Stimulated activated naive CD8-positive, alpha-beta T cell treated with anti-CD3 and anti-CD28 coated beads, Interleukin-15, amount 100 ng/mL, for 72 hours (primary cell): ENCODE measurements around the gene PEX5L.
A peak's percentile ranks its signal among the peaks of the same experiment; 100 is the strongest.
"Not testable (repeated sequence)": the region's sequence is repeated elsewhere in the genome, so short reads cannot be mapped to it uniquely, and the experiment has no call there.

Experiments used
- ATAC-seq: fragments of 150-1000 bp; cut with Tn5 transposase; 2 replicates; pipeline ENCODE4 v1.10.0; 2021; ENCODE audit warnings: mild to moderate bottlenecking, moderate library complexity
- DNase-seq, 2 donors: peaks; one replicate each; pipeline ENCODE4 v3.0.0; 2021 to 2022
- H3K27ac Mint-ChIP-seq, 2 donors: one replicate each; pipeline ENCODE4 v1.8.0; 2022; ENCODE audit warnings: mild to moderate bottlenecking in 2 of 2, mixed read lengths in 2 of 2, moderate library complexity in 2 of 2
- H3K27me3 Mint-ChIP-seq: one replicate; pipeline ENCODE4 v1.8.0; 2022; ENCODE audit warnings: mixed read lengths
- H3K4me1 Mint-ChIP-seq: one replicate; pipeline ENCODE4 v1.8.0; 2022; ENCODE audit warnings: mild to moderate bottlenecking, mixed read lengths
- H3K4me3 Mint-ChIP-seq, 2 donors: one replicate each; pipeline ENCODE4 v1.8.0; 2022; ENCODE audit warnings: mild to moderate bottlenecking in 2 of 2, mixed read lengths in 2 of 2, moderate library complexity in 1 of 2
- H3K9me3 Mint-ChIP-seq, 2 donors: one replicate each; pipeline ENCODE4 v1.8.0; 2022; ENCODE audit warnings: mixed read lengths in 2 of 2

Gene PEX5L

DNA sequence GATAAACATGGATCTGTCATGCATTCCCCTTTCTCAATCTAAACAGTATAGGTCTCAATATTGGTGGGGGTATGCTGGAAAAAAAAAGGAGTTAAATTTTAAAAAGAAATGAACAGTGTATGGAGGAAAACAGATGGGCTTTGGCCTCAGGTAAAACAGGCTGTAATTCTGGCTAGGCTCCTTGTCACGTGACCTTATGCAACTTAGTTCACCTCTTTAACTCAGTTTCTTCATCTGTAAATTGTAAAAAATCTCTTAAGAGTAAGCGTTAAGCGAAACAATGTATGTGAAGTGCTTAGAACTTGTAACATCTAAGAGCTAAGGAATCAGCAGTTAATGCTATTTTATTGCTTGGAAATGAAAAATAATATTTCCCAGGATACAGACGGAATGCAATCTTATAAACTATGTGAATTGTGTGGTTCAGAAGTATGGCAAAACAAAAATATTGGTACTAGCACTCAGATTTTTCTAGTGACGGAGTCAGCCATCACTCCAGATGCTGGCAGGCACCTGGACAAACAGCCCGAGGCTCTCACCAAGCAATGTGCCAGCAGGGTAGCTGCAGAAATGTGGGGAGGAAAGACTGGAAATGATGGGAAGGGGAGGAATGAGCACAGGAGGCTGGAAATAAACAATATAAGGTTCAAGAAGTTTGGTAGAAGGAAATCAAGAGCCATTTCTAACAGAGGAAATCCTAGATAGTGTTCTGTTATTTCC, 211.1 kb downstream of the PEX5L start:
- Mint-ChIP-seq H3K4me3 (no peak overlapping the region), H3K9me3 (no peaks in the 10 kb centered on the region), H3K27me3 (no peaks in the 10 kb centered on the region), H3K4me1 (no peaks in the 10 kb centered on the region), H3K27ac (peak overlapping the region in 1 of 2 donors; percentile 16)
- DNase-seq: no peak
- ATAC-seq: no peak

DNA sequence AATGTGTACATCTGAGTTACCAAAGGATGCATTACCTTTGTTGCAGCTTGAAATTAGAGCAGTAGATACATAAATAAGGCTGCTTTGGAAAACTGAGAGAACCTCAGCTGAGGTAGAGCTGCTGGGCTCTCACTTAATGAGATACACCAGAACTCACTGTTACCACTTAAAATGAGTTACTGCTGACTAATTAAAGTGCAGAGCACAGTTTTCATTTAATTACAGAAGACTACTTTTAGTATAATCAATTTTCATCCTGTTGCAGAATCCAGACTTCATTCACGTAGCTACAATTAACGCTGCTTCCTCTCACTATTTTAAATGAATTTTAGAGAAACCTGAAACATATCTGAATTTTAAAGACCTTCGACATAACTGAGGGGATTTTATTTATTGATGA, 214.4 kb downstream of the PEX5L start:
- Mint-ChIP-seq H3K4me3 (no peak overlapping the region), H3K27ac (no peak overlapping the region), H3K27me3 (no peaks in the 10 kb centered on the region), H3K4me1 (no peaks in the 10 kb centered on the region), H3K9me3 (no peaks in the 10 kb centered on the region)
- DNase-seq: no peak
- no peak for ATAC-seq

DNA sequence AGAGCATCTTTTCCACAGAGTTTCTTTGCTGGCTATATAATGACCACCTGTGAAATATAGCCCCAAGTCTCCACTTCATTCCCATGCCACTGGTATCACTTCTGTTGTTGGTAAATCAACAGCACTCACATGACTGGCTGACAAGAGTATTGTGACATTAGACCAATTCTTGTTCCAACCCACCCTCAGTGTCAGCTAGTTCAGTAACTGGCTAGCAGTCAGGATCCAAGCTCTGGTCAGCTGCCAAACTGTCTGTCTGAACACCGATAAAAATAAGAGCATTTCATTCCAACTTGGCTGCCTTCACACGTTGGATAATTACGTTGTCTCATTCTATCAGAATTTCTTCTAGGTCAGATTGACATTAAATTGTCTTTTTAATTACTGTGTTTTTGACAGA, 217.4 kb downstream of the PEX5L start:
- no peak overlapping the region for H3K4me3 Mint-ChIP-seq
- H3K27ac Mint-ChIP-seq: no peak overlapping the region
- H3K27me3 Mint-ChIP-seq: no peaks in the 10 kb centered on the region
- H3K9me3 Mint-ChIP-seq: no peaks in the 10 kb centered on the region
- ATAC-seq (no peak), DNase-seq (no peak)
- H3K4me1 Mint-ChIP-seq: no peaks in the 10 kb centered on the region

DNA sequence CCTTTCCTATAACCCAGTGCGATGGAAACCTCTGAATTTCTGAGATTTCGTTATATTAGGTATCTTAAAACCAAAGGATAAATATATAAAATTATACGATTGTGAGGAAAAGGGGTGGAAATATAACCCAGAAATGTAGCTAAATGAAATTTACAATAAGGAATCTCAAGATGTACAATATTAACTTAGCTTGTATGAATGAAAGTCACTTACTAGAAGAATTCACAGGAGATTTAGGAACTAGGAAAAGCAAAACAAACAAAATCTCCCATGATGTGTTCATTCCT, 224.7 kb downstream of the PEX5L start:
- no peaks in the 10 kb centered on the region for H3K27me3 Mint-ChIP-seq
- H3K27ac Mint-ChIP-seq: no peak overlapping the region
- no peaks in the 10 kb centered on the region for H3K4me1 Mint-ChIP-seq
- no peak for DNase-seq
- H3K4me3 Mint-ChIP-seq: no peak overlapping the region
- ATAC-seq: no peak
- H3K9me3 Mint-ChIP-seq: no peaks in the 10 kb centered on the region

DNA sequence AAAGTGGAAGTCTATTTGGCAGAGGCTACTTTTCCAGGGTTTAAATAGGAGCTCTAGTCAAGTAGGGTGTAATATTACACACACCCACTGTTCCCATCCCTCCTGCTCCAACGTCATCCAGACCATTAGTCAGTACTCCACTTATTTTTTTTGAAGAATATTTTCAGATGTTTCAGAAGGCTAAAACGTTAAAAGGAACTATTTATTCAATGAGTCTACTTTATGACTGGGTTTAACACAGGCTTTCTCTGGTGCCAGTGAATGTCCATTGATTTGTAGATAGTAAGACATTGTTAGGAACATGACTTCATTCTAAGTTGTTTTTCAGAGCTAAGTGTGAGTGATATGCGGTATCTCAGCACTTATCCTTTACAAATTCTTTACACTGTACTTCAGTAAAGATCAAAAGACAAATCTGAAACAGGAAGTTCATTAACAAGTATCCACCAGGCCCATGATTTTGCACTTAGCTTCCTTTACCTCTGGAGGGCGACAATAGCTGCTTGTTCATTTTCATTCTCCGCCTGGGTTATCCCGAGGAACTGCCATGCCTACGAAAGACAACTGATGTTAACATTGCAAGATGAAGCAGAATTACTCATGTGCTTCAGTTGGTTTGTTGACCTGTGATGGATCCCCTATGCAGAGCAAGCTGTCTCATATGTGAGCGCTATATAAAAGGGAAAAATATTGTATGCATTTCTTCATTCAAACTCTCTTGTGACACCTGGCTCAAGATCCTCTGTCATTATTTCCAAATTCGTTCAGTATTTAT, 225.2 kb downstream of the PEX5L start:
- H3K4me1 Mint-ChIP-seq: no peaks in the 10 kb centered on the region
- DNase-seq (peak in 1 of 2 donors; percentile 12), ATAC-seq (peak; percentile 66)
- H3K27me3 Mint-ChIP-seq: no peaks in the 10 kb centered on the region
- no peak overlapping the region for H3K4me3 Mint-ChIP-seq
- no peaks in the 10 kb centered on the region for H3K9me3 Mint-ChIP-seq
- no peak overlapping the region for H3K27ac Mint-ChIP-seq

DNA sequence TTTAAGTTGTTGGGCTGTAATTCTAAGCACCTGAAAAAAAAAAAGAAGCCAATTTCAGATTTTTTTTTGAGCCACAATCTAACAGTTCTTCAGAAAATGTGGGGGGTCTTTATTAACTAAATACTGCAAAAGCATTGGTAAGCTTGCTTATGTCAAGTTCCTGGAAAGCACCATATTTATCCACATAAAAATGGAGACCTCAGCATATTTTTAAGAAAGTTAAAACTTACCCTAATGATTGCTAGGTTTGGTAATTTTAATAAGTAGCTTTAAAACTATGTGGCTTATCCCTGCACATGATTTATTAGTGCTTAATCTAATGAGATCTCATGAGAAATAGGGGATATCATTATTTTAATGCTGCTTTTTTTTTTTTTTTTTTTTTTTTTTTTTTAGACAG, 227.1 kb downstream of the PEX5L start:
- ATAC-seq: no peak
- H3K27me3 Mint-ChIP-seq: no peaks in the 10 kb centered on the region
- H3K27ac Mint-ChIP-seq: no peak overlapping the region
- DNase-seq: no peak
- H3K4me3 Mint-ChIP-seq: no peak overlapping the region
- no peaks in the 10 kb centered on the region for H3K9me3 Mint-ChIP-seq
- peaks cover 2% of the 10 kb centered on the region for H3K4me1 Mint-ChIP-seq

DNA sequence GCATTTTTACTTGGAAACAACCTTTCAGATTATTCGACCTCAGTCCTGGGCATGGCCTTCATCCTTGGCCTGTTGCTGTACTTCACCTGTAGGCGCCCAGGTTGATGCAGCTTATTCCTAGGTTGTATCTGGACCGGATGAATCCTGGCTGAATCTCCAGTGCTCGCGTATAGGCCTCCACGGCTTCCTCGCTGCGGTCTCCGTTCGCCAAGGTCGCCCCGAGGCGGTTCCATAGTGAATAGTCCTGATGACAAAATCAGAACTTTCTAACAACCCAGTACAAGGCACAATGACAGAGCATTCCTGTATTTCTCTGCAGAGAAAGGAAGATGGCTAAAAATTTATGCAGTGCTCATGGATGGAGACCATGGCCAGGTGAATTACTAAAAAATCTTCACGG, 229.1 kb downstream of the PEX5L start:
- Mint-ChIP-seq H3K4me3 (no peak overlapping the region), H3K4me1 (peaks cover 5% of the 10 kb centered on the region), H3K27me3 (peaks cover 7% of the 10 kb centered on the region), H3K9me3 (no peaks in the 10 kb centered on the region), H3K27ac (no peak overlapping the region)
- DNase-seq (no peak), ATAC-seq (no peak)

DNA sequence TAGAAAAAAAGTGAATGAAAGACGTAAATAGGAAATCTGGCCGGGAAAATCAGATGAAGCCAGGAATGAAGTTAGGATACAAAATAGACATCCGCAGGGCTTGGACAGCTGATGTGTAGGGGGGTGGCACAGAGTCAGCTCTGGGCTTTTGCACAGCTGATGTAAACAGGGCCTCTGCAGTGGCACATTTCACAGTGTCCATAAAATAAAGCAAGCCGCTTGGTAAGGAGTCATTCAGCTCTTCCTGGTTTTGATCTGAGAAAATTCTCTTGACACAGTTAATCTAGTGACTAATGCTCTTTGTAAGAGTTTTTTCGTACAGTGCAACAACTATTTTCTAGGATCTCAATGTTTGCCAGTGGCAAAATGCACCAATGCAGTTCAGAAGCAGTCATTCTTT, 230.6 kb downstream of the PEX5L start:
- Mint-ChIP-seq H3K4me1 (peaks cover 5% of the 10 kb centered on the region), H3K4me3 (no peak overlapping the region), H3K27me3 (peaks cover 7% of the 10 kb centered on the region), H3K27ac (no peak overlapping the region), H3K9me3 (no peaks in the 10 kb centered on the region)
- no peak for DNase-seq
- no peak for ATAC-seq

DNA sequence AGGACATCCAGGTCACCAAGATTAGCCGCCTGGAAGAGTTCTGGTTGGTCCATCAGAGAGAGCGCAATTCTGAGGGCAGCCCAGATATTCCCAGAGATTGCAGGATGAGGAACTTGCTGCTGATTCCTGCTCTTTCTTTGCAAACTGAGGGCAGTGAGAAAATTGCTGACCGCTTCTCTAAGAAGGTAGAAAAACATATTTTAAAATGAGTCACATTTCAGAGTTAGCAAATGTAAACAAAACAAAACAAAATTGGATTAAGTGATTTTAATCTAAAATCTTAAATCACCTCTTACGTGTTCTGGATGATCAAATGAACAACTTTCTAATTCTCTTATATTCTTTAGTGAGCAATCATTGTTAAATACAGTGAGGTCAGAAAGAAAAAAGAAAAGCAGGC, 234.9 kb downstream of the PEX5L start:
- Mint-ChIP-seq H3K9me3 (no peaks in the 10 kb centered on the region), H3K4me3 (no peak overlapping the region), H3K27me3 (peaks cover 7% of the 10 kb centered on the region), H3K27ac (no peak overlapping the region), H3K4me1 (peaks cover 5% of the 10 kb centered on the region)
- ATAC-seq: no peak
- no peak for DNase-seq

DNA sequence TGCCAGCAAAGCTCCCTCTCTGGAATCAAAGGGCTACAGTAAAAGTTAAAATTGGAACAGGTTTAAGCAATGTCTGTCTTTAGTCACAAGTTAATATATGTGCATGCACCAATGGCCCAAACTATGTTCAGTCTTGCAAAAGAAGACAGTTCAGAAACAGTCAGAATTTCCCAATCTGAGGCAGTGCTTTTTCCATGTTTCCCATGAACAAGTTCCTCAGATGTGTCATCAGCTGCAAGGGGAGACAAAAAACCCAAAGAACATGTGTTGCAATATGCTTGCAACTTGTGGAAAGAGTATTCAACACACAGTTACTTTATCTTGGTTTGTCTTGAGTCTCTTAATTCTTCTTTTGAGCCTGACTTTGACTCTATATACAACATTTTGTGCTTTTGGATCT, 235.5 kb downstream of the PEX5L start:
- ATAC-seq (no peak), DNase-seq (no peak)
- peaks cover 5% of the 10 kb centered on the region for H3K4me1 Mint-ChIP-seq
- peaks cover 7% of the 10 kb centered on the region for H3K27me3 Mint-ChIP-seq
- no peak overlapping the region for H3K4me3 Mint-ChIP-seq
- H3K9me3 Mint-ChIP-seq: no peaks in the 10 kb centered on the region
- H3K27ac Mint-ChIP-seq: no peak overlapping the region

DNA sequence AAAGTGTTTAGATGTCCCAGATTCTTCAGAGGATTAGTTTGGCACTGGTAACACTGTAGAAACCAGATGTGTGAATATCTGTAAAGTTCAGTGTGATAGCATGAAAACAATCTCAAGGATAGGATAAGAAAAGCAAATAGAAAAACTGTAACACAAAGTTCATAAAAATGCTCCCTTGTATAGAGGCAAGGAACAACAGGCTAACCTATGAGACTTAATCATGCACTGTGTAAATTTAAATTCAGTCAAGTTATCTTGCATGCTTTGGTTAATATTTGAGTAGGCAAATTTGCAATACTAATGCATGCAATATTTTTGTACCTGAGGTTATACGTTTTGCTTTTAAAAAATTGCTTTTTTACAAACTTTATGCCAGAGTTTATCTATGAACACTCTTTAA, 239.5 kb downstream of the PEX5L start:
- Mint-ChIP-seq H3K9me3 (no peaks in the 10 kb centered on the region), H3K27me3 (no peaks in the 10 kb centered on the region), H3K4me3 (no peak overlapping the region), H3K4me1 (no peaks in the 10 kb centered on the region), H3K27ac (no peak overlapping the region)
- no peak for ATAC-seq
- DNase-seq: no peak

DNA sequence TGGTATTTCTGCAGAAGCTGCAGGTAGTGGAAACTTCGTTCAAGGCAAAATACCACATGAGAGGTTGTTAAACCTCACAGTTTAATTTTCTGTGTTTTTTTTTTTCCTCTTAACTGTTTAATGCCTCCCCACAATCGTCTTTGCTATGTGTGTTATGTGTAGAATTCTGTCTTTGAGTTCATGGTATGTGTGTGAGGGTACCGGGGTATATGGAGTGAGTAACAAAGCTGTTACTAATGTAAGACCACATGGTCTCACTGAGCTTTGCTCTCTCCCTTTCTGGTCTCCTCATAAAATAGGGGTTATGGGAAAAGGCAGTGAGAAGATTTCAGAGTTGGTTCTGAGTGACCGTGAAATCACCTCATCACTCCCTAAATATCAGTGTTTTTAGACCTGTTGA, 240.3 kb downstream of the PEX5L start:
- no peak overlapping the region for H3K4me3 Mint-ChIP-seq
- DNase-seq: no peak
- H3K9me3 Mint-ChIP-seq: no peaks in the 10 kb centered on the region
- no peak for ATAC-seq
- no peak overlapping the region for H3K27ac Mint-ChIP-seq
- H3K27me3 Mint-ChIP-seq: no peaks in the 10 kb centered on the region
- no peaks in the 10 kb centered on the region for H3K4me1 Mint-ChIP-seq

DNA sequence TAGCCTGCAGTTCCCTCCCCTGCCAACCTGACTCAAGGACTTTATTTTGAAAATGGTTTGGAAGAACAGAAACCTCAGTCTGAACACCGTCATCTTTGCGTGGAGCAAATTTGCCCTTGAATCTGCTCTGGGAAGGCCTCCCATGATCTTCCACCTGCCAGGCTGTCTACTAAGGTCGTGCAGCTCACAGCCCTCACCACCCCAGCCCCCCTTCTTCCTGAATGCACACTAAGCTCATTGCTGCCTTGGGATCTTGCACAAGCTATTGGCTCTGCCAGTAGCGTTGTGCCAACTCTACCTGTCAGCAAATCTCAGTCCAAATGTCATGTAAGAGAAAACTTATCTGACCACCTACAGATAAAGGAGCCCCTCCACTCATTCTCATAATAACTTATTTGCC, 242.4 kb downstream of the PEX5L start:
- no peak overlapping the region for H3K27ac Mint-ChIP-seq
- H3K4me3 Mint-ChIP-seq: no peak overlapping the region
- DNase-seq: no peak
- H3K27me3 Mint-ChIP-seq: no peaks in the 10 kb centered on the region
- no peaks in the 10 kb centered on the region for H3K4me1 Mint-ChIP-seq
- ATAC-seq: no peak
- no peaks in the 10 kb centered on the region for H3K9me3 Mint-ChIP-seq

DNA sequence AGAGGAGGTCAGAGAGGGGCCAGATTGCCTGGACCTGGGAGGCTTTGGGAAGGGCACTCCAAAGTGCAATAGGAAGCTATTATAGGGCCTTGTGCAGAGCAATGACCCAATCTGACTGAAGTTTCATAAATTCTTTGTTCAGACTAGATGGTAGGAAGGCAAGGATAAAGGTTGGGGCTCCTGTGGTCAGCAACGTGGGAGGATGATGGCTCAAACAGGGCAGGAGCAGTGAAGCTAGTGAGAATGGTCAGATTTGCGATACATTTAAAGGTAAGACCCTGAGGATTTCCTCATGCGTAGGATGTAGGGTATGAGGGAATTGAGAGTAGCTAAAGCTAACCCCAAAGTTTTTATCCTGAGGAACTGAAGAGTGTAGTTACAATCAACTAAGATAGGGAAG, 244.9 kb downstream of the PEX5L start:
- DNase-seq (no peak), ATAC-seq (no peak)
- H3K9me3 Mint-ChIP-seq: no peaks in the 10 kb centered on the region
- H3K4me1 Mint-ChIP-seq: no peaks in the 10 kb centered on the region
- H3K4me3 Mint-ChIP-seq: no peak overlapping the region
- no peak overlapping the region for H3K27ac Mint-ChIP-seq
- H3K27me3 Mint-ChIP-seq: no peaks in the 10 kb centered on the region

DNA sequence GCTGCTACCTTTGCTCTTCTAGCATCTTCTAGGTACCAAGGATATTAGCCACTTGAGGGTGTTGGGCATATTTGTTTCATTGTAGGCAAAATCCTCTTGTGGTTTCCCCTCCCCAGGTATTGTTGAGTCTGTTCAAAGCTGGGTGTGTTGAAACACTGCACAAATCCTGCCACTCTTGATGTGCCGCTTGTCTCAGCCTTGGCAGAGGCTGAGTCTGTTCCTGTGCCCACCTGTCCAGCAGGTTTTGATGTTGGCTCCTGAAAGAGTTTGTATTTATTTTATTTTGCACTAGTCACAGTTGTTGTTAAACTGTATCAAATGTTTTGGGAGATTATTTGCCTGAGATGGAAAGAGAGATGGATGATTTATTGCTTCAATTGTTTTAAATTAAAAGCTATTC, 247.7 kb downstream of the PEX5L start:
- Mint-ChIP-seq H3K27me3 (no peaks in the 10 kb centered on the region), H3K4me1 (no peaks in the 10 kb centered on the region), H3K27ac (no peak overlapping the region), H3K9me3 (no peaks in the 10 kb centered on the region), H3K4me3 (no peak overlapping the region)
- DNase-seq (no peak), ATAC-seq (no peak)

DNA sequence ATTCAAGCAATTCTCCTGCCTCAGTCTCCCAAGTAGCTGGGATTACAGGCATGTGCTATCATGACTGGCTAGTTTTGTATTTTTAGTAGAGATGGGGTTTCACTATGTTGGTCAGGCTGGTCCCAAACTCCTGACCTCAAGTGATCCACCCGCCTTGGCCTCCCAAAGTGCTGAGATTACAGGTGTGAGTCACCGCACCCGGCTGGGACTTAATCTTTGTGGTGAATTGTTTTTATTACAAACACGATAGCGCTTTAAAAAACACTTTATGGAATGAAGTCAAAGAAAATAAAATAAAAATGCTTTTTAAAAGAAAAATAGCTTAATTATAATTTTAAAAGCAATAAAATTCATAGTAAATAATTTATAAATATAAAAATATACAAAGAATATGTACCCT, 253.9 kb downstream of the PEX5L start:
- DNase-seq, H3K4me1 Mint-ChIP-seq, H3K4me3 Mint-ChIP-seq, H3K27ac Mint-ChIP-seq, H3K9me3 Mint-ChIP-seq, H3K27me3 Mint-ChIP-seq, ATAC-seq: not testable (repeated sequence)
